DOHH2 (cell line): ENCODE measurements around the gene CHAMP1.
"Not testable (repeated sequence)": the region's sequence is repeated elsewhere in the genome, so short reads cannot be mapped to it uniquely, and the experiment has no call there.

ENCODE experiments used
- H3F3A ChIP-seq: fragments of 200-600 bp; sonication (generic), shearing (Covaris generic); 2 replicates; pipeline ENCODE4 v1.6.0; 2016; ENCODE audit warnings: antibody characterized with exemption, mild to moderate bottlenecking; ENCODE audit not compliant: control insufficient read depth, insufficient read depth
- H3K27ac ChIP-seq: fragments of 200-600 bp; sonication (generic); 2 replicates; pipeline ENCODE4 v1.5.1; 2014; ENCODE audit warnings: low read depth, mild to moderate bottlenecking, low read length, moderate library complexity
- H3K27me3 ChIP-seq: fragments of 200-600 bp; sonication (generic); 2 replicates; pipeline ENCODE4 v1.6.1; 2014; ENCODE audit warnings: mild to moderate bottlenecking, low read length, mixed read lengths; ENCODE audit not compliant: control insufficient read depth
- H3K36me3 ChIP-seq: fragments of 200-600 bp; sonication (generic); 2 replicates; pipeline ENCODE4 v1.6.1; 2014; ENCODE audit warnings: mild to moderate bottlenecking, low read length, moderate library complexity, mixed read lengths; ENCODE audit not compliant: control insufficient read depth
- H3K4me1 ChIP-seq: fragments of 200-600 bp; sonication (generic); 2 replicates; pipeline ENCODE4 v1.6.1; 2014; ENCODE audit warnings: mild to moderate bottlenecking, low read length, mixed read lengths; ENCODE audit not compliant: control insufficient read depth
- H3K4me2 ChIP-seq: fragments of 200-600 bp; sonication (generic); 2 replicates; pipeline ENCODE4 v1.6.0; 2014; ENCODE audit warnings: mild to moderate bottlenecking, low read length, moderate library complexity
- H3K4me3 ChIP-seq: fragments of 200-600 bp; sonication (generic); 2 replicates; pipeline ENCODE4 v1.5.1; 2014; ENCODE audit warnings: mild to moderate bottlenecking, low read length, mixed read lengths
- H3K79me2 ChIP-seq: fragments of 200-600 bp; sonication (generic); 2 replicates; pipeline ENCODE4 v1.6.1; 2014; ENCODE audit warnings: mild to moderate bottlenecking, low read length, mixed read lengths; ENCODE audit not compliant: control insufficient read depth
- H3K9me2 ChIP-seq: fragments of 200-600 bp; sonication (generic); replicated peaks from 2 replicates; pipeline ENCODE4 v1.6.1; 2014; ENCODE audit warnings: mild to moderate bottlenecking, low read length, mixed read lengths; ENCODE audit not compliant: control insufficient read depth
- H3K9me3 ChIP-seq: fragments of 200-600 bp; sonication (generic); 2 replicates; pipeline ENCODE4 v1.6.1; 2014; ENCODE audit warnings: antibody characterized with exemption, low read length, mixed read lengths; ENCODE audit not compliant: control insufficient read depth, insufficient read depth
- H4K20me1 ChIP-seq: fragments of 200-600 bp; sonication (generic); 2 replicates; pipeline ENCODE4 v1.6.0; 2014; ENCODE audit warnings: low read depth, mild to moderate bottlenecking, antibody characterized with exemption, low read length, moderate library complexity; ENCODE audit not compliant: control insufficient read depth, insufficient read depth
- EZH2phosphoT487 ChIP-seq: fragments of 200-600 bp; sonication (generic); IDR thresholded peaks from 2 replicates; pipeline ENCODE4 v1.6.1; 2017; ENCODE audit warnings: borderline replicate concordance, mild to moderate bottlenecking, antibody characterized with exemption, low read length, moderate library complexity, mixed read lengths
- TF ChIP-seq, protein P1 (sequence below): fragments of 200-600 bp; sonication (generic); IDR thresholded peaks from one replicate; pipeline ENCODE4 v1.5.1; 2014; ENCODE audit warnings: antibody characterized with exemption, mild to moderate bottlenecking, low read depth, low read length; ENCODE audit not compliant: poor library complexity, severe bottlenecking

CHAMP1 gene

DNA sequence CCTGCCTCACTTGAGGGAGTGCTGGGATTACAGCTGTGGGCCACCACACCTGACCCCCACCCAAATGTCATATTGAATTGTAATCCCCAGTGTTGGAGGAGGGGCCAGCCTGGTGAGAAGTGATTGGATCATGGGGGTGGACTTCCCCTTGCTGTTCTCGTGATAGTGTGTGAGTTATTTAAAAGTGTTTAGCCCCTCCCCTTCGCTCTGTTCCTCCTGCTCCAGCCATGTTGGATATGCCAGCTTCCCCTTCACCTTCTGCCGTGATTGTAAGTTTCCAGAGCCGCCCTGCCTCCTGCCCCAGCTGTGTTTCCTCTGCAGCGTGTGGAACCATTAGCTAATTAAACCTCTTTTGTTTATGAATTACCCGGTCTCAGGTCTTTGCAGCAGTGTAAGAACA lies 13.7 kb downstream of the CHAMP1 start:
- H4K20me1 ChIP-seq, result peaks cover 5% of the 10 kb centered on the region; the same call in 1 of the 2 replicates
- H3F3A ChIP-seq, result peaks cover 45% of the 10 kb centered on the region; the same call in 1 of the 2 replicates
- no peak overlapping the region for H3K27ac ChIP-seq
- peaks cover 30% of the 10 kb centered on the region for H3K4me1 ChIP-seq
- no peaks in the 10 kb centered on the region for H3K9me3 ChIP-seq
- no peak for TF ChIP-seq EZH2phosphoT487
- TF ChIP-seq, protein P1, sequence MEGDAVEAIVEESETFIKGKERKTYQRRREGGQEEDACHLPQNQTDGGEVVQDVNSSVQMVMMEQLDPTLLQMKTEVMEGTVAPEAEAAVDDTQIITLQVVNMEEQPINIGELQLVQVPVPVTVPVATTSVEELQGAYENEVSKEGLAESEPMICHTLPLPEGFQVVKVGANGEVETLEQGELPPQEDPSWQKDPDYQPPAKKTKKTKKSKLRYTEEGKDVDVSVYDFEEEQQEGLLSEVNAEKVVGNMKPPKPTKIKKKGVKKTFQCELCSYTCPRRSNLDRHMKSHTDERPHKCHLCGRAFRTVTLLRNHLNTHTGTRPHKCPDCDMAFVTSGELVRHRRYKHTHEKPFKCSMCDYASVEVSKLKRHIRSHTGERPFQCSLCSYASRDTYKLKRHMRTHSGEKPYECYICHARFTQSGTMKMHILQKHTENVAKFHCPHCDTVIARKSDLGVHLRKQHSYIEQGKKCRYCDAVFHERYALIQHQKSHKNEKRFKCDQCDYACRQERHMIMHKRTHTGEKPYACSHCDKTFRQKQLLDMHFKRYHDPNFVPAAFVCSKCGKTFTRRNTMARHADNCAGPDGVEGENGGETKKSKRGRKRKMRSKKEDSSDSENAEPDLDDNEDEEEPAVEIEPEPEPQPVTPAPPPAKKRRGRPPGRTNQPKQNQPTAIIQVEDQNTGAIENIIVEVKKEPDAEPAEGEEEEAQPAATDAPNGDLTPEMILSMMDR, result no peak
- H3K27me3 ChIP-seq, result no peaks in the 10 kb centered on the region
- H3K4me3 ChIP-seq, result no peak overlapping the region
- H3K79me2 ChIP-seq, result peaks cover 56% of the 10 kb centered on the region
- H3K36me3 ChIP-seq, result peaks cover 74% of the 10 kb centered on the region
- H3K4me2 ChIP-seq, result no peak overlapping the region
- no peaks in the 10 kb centered on the region for H3K9me2 ChIP-seq

GRCh38 chr13:114328595-114328994 lies 14.3 kb downstream of the CHAMP1 start:
- no peak for TF ChIP-seq EZH2phosphoT487
- TF ChIP-seq, protein P1, result no peak
- Histone ChIP-seq H3K9me2 (no peaks in the 10 kb centered on the region), H3K27me3 (no peaks in the 10 kb centered on the region), H3K36me3 (peaks cover 69% of the 10 kb centered on the region), H3K4me1 (peaks cover 36% of the 10 kb centered on the region), H3K9me3 (no peaks in the 10 kb centered on the region), H3K4me3 (no peak overlapping the region), H3K4me2 (no peak overlapping the region), H3K27ac (no peak overlapping the region), H3K79me2 (peaks cover 51% of the 10 kb centered on the region), H3F3A (peaks cover 51% of the 10 kb centered on the region), H4K20me1 (peaks cover 5% of the 10 kb centered on the region; the same call in 1 of the 2 replicates)

DNA sequence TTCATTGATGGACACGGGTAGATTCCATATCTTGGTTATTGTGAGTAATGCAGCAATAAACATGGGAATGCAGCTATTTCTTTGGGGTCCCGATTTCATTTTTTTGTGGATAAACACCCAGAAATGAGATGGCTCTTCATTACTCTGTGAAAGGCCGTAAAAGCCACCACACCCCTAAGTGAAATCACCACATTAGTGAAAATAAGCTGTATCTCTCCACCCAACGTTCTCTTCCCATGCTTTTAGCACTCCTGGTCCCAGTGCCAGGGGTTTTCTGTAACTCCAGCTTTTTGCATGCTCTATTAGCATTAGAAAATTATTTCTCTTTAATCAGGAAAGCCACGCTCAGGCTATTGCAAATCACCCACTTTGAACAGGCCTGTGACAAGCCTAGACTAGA lies 15.8 kb downstream of the CHAMP1 start:
- TF ChIP-seq, protein P1, result no peak
- no peak for TF ChIP-seq EZH2phosphoT487
- Histone ChIP-seq H3K79me2 (peaks cover 36% of the 10 kb centered on the region), H3K4me2 (no peak overlapping the region), H3K9me3 (no peaks in the 10 kb centered on the region), H3K27ac (no peak overlapping the region), H3K36me3 (peaks cover 54% of the 10 kb centered on the region), H3F3A (peaks cover 58% of the 10 kb centered on the region), H3K27me3 (no peaks in the 10 kb centered on the region), H3K4me3 (no peak overlapping the region), H4K20me1 (peaks cover 5% of the 10 kb centered on the region; the same call in 1 of the 2 replicates), H3K4me1 (peaks cover 41% of the 10 kb centered on the region), H3K9me2 (no peaks in the 10 kb centered on the region)

- H3K27me3 ChIP-seq, H4K20me1 ChIP-seq, H3K79me2 ChIP-seq, H3K9me2 ChIP-seq, H3K9me3 ChIP-seq: not testable (repeated sequence)
- Histone ChIP-seq H3K27ac (peak overlapping the region; percentile 74), H3K4me1 (peaks cover 55% of the 10 kb centered on the region), H3K36me3 (peaks cover 20% of the 10 kb centered on the region), H3K4me2 (peak overlapping the region; percentile 64), H3K4me3 (peak overlapping the region; percentile 55), H3F3A (peaks cover 38% of the 10 kb centered on the region)
These were observed 19.6 kb downstream of the CHAMP1 start for GRCh38 chr13:114333881-114334280.
